DOHH2 (cell line): ENCODE data around the gene PEX10.
A peak's percentile ranks its signal among the peaks of the same experiment; 100 is the strongest.

Experiments
- H3F3A ChIP-seq: fragments of 200-600 bp; sonication (generic), shearing (Covaris generic); 2 replicates; pipeline ENCODE4 v1.6.0; 2016; ENCODE audit warnings: antibody characterized with exemption, mild to moderate bottlenecking; ENCODE audit not compliant: control insufficient read depth, insufficient read depth
- H3K27ac ChIP-seq: fragments of 200-600 bp; sonication (generic); 2 replicates; pipeline ENCODE4 v1.5.1; 2014; ENCODE audit warnings: low read depth, mild to moderate bottlenecking, low read length, moderate library complexity
- H3K27me3 ChIP-seq: fragments of 200-600 bp; sonication (generic); 2 replicates; pipeline ENCODE4 v1.6.1; 2014; ENCODE audit warnings: mild to moderate bottlenecking, low read length, mixed read lengths; ENCODE audit not compliant: control insufficient read depth
- H3K36me3 ChIP-seq: fragments of 200-600 bp; sonication (generic); 2 replicates; pipeline ENCODE4 v1.6.1; 2014; ENCODE audit warnings: mild to moderate bottlenecking, low read length, moderate library complexity, mixed read lengths; ENCODE audit not compliant: control insufficient read depth
- H3K4me1 ChIP-seq: fragments of 200-600 bp; sonication (generic); 2 replicates; pipeline ENCODE4 v1.6.1; 2014; ENCODE audit warnings: mild to moderate bottlenecking, low read length, mixed read lengths; ENCODE audit not compliant: control insufficient read depth
- H3K4me2 ChIP-seq: fragments of 200-600 bp; sonication (generic); 2 replicates; pipeline ENCODE4 v1.6.0; 2014; ENCODE audit warnings: mild to moderate bottlenecking, low read length, moderate library complexity
- H3K4me3 ChIP-seq: fragments of 200-600 bp; sonication (generic); 2 replicates; pipeline ENCODE4 v1.5.1; 2014; ENCODE audit warnings: mild to moderate bottlenecking, low read length, mixed read lengths
- H3K79me2 ChIP-seq: fragments of 200-600 bp; sonication (generic); 2 replicates; pipeline ENCODE4 v1.6.1; 2014; ENCODE audit warnings: mild to moderate bottlenecking, low read length, mixed read lengths; ENCODE audit not compliant: control insufficient read depth
- H3K9me2 ChIP-seq: fragments of 200-600 bp; sonication (generic); replicated peaks from 2 replicates; pipeline ENCODE4 v1.6.1; 2014; ENCODE audit warnings: mild to moderate bottlenecking, low read length, mixed read lengths; ENCODE audit not compliant: control insufficient read depth
- H3K9me3 ChIP-seq: fragments of 200-600 bp; sonication (generic); 2 replicates; pipeline ENCODE4 v1.6.1; 2014; ENCODE audit warnings: antibody characterized with exemption, low read length, mixed read lengths; ENCODE audit not compliant: control insufficient read depth, insufficient read depth
- H4K20me1 ChIP-seq: fragments of 200-600 bp; sonication (generic); 2 replicates; pipeline ENCODE4 v1.6.0; 2014; ENCODE audit warnings: low read depth, mild to moderate bottlenecking, antibody characterized with exemption, low read length, moderate library complexity; ENCODE audit not compliant: control insufficient read depth, insufficient read depth
- CTCF ChIP-seq: fragments of 200-600 bp; sonication (generic); IDR thresholded peaks from one replicate; pipeline ENCODE4 v1.5.1; 2014; ENCODE audit warnings: antibody characterized with exemption, mild to moderate bottlenecking, low read depth, low read length; ENCODE audit not compliant: poor library complexity, severe bottlenecking
- EZH2phosphoT487 ChIP-seq: fragments of 200-600 bp; sonication (generic); IDR thresholded peaks from 2 replicates; pipeline ENCODE4 v1.6.1; 2017; ENCODE audit warnings: borderline replicate concordance, mild to moderate bottlenecking, antibody characterized with exemption, low read length, moderate library complexity, mixed read lengths

Gene PEX10

GRCh38 chr1:2430592-2430973 is 18.2 kb upstream of the PEX10 start:
- TF ChIP-seq EZH2phosphoT487 (no peak), CTCF (no peak)
- Histone ChIP-seq H3K4me1 (no peaks in the 10 kb centered on the region), H3K4me2 (no peak overlapping the region), H3K9me3 (peaks cover 21% of the 10 kb centered on the region; the same call in 1 of the 2 replicates), H3K27ac (no peak overlapping the region), H3K79me2 (no peaks in the 10 kb centered on the region), H3K27me3 (no peaks in the 10 kb centered on the region), H3K36me3 (no peaks in the 10 kb centered on the region), H4K20me1 (no peaks in the 10 kb centered on the region), H3K9me2 (no peaks in the 10 kb centered on the region), H3K4me3 (no peak overlapping the region), H3F3A (no peaks in the 10 kb centered on the region)

GRCh38 chr1:2429780-2430591 is 17.6 kb upstream of the PEX10 start:
- H3K27ac ChIP-seq, result no peak overlapping the region
- no peaks in the 10 kb centered on the region for H3K9me2 ChIP-seq
- H3K79me2 ChIP-seq, result no peaks in the 10 kb centered on the region
- H3K27me3 ChIP-seq, result no peaks in the 10 kb centered on the region
- H3K4me1 ChIP-seq, result no peaks in the 10 kb centered on the region
- H4K20me1 ChIP-seq, result no peaks in the 10 kb centered on the region
- H3F3A ChIP-seq, result no peaks in the 10 kb centered on the region
- peaks cover 21% of the 10 kb centered on the region; the same call in 1 of the 2 replicates for H3K9me3 ChIP-seq
- TF ChIP-seq CTCF, result peak; percentile 48
- TF ChIP-seq EZH2phosphoT487, result no peak
- H3K36me3 ChIP-seq, result no peaks in the 10 kb centered on the region
- H3K4me2 ChIP-seq, result no peak overlapping the region
- H3K4me3 ChIP-seq, result no peak overlapping the region

GRCh38 chr1:2428490-2428889 is 16.1 kb upstream of the PEX10 start:
- no peaks in the 10 kb centered on the region for H3F3A ChIP-seq
- peaks cover 21% of the 10 kb centered on the region; the same call in 1 of the 2 replicates for H3K9me3 ChIP-seq
- H3K36me3 ChIP-seq, result no peaks in the 10 kb centered on the region
- no peaks in the 10 kb centered on the region for H3K4me1 ChIP-seq
- no peaks in the 10 kb centered on the region for H3K79me2 ChIP-seq
- TF ChIP-seq EZH2phosphoT487 (no peak), CTCF (no peak)
- no peaks in the 10 kb centered on the region for H4K20me1 ChIP-seq
- H3K4me3 ChIP-seq, result no peak overlapping the region
- no peaks in the 10 kb centered on the region for H3K9me2 ChIP-seq
- no peaks in the 10 kb centered on the region for H3K27me3 ChIP-seq
- H3K4me2 ChIP-seq, result no peak overlapping the region
- no peak overlapping the region for H3K27ac ChIP-seq
